Measurements from ENCODE around the gene KAZN. TPM values are rescaled to one million over a fixed set of nuclear protein-coding genes. Genes with fewer than 3 reads are reported as not detected.

Gene KAZN
- polyA plus RNA-seq, 1 experiment = 5.5 TPM

GRCh38 chr1:14848203-14848602 lies 249.7 kb downstream of the KAZN start:
- ChIA-PET POLR2A (no interaction called here), CTCF (no interaction called here)
- Histone ChIP-seq H3K27me3 (ENCODE audit: control insufficient read depth, insufficient read depth, low read length) (no peaks in the 10 kb centered on the region), H3K36me3 (ENCODE audit: control insufficient read depth, insufficient read depth, low read length) (no peaks in the 10 kb centered on the region), H3K4me3 (ENCODE audit: low read depth, low read length) (no peak overlapping the region)
- no peak for DNase-seq (ENCODE audit: low read depth)
- no peak for TF ChIP-seq CTCF (IDR thresholded peaks at IDR 0.05; ENCODE audit: insufficient read depth, low read depth, low read length)

GRCh38 chr1:14848625-14849024 lies 250.1 kb downstream of the KAZN start:
- no peak overlapping the region for H3K4me3 ChIP-seq (ENCODE audit: low read depth, low read length)
- no peaks in the 10 kb centered on the region for H3K27me3 ChIP-seq (ENCODE audit: control insufficient read depth, insufficient read depth, low read length)
- CTCF ChIA-PET = no interaction called here
- no peak for DNase-seq (ENCODE audit: low read depth)
- H3K36me3 ChIP-seq (ENCODE audit: control insufficient read depth, insufficient read depth, low read length) = no peaks in the 10 kb centered on the region
- POLR2A ChIA-PET = no interaction called here
- no peak for TF ChIP-seq CTCF (IDR thresholded peaks at IDR 0.05; ENCODE audit: insufficient read depth, low read depth, low read length)

- ChIA-PET POLR2A (no interaction called here), CTCF (interaction anchor here (0.6 kb wide), 1 partner anchor 22 kb away, joined by 3 read pairs; no protein-coding TSS in a partner anchor)
- H3K36me3 ChIP-seq (ENCODE audit: control insufficient read depth, insufficient read depth, low read length) = no peaks in the 10 kb centered on the region
- TF ChIP-seq CTCF (IDR thresholded peaks at IDR 0.05; ENCODE audit: insufficient read depth, low read depth, low read length) = no peak
- no peaks in the 10 kb centered on the region for H3K27me3 ChIP-seq (ENCODE audit: control insufficient read depth, insufficient read depth, low read length)
- DNase-seq (ENCODE audit: low read depth) = no peak
- H3K4me3 ChIP-seq (ENCODE audit: low read depth, low read length) = no peak overlapping the region
Measured at GRCh38 chr1:14849038-14849437, 250.6 kb downstream of the KAZN start.

GRCh38 chr1:14850563-14850962 lies 252.1 kb downstream of the KAZN start:
- no peak for TF ChIP-seq CTCF (IDR thresholded peaks at IDR 0.05; ENCODE audit: insufficient read depth, low read depth, low read length)
- Histone ChIP-seq H3K27me3 (ENCODE audit: control insufficient read depth, insufficient read depth, low read length) (no peaks in the 10 kb centered on the region), H3K36me3 (ENCODE audit: control insufficient read depth, insufficient read depth, low read length) (no peaks in the 10 kb centered on the region), H3K4me3 (ENCODE audit: low read depth, low read length) (no peak overlapping the region)
- DNase-seq (ENCODE audit: low read depth) = no peak
- POLR2A ChIA-PET = no interaction called here
- CTCF ChIA-PET = interaction anchor here (0.9 kb wide), 2 partner anchors 13 to 176 kb away, joined by 3 read pairs; no protein-coding TSS in a partner anchor

GRCh38 chr1:14851760-14852159 lies 253.3 kb downstream of the KAZN start:
- no peak for DNase-seq (ENCODE audit: low read depth)
- Histone ChIP-seq H3K27me3 (ENCODE audit: control insufficient read depth, insufficient read depth, low read length) (no peaks in the 10 kb centered on the region), H3K36me3 (ENCODE audit: control insufficient read depth, insufficient read depth, low read length) (no peaks in the 10 kb centered on the region), H3K4me3 (ENCODE audit: low read depth, low read length) (no peak overlapping the region)
- POLR2A ChIA-PET = no interaction called here
- CTCF ChIA-PET = interaction anchor here (0.9 to 1.4 kb wide), 3 partner anchors 12 to 176 kb away, joined by 3 read pairs; no protein-coding TSS in a partner anchor
- no peak for TF ChIP-seq CTCF (IDR thresholded peaks at IDR 0.05; ENCODE audit: insufficient read depth, low read depth, low read length)

All from BJ (cell line).